ENCODE results near the gene STARD3.

- TF ChIP-seq POLR2A (IDR thresholded peaks at IDR 0.05) (no peak), CTCF (IDR thresholded peaks at IDR 0.05) (no peak)
Measured at GRCh38 chr17:39627047-39627711, 9.8 kb upstream of the STARD3 start.
